Thymus (tissue), 14 donors: ENCODE data around the gene MCAT. TPM values are rescaled to one million over a fixed set of nuclear protein-coding genes. Genes with fewer than 3 reads are reported as not detected.

ENCODE experiments used
- DNase-seq, 9 donors: peaks; one replicate each; pipeline ENCODE4 v3.0.0-alpha.2; 2013; ENCODE audit warnings: low spot score in 9 of 9, low read depth in 6 of 9, missing footprints in 1 of 9
- H3K27ac ChIP-seq, 2 donors: one replicate each; pipeline ENCODE4 v1.5.1; 2013; ENCODE audit warnings: control low read depth in 1 of 2, low read depth in 1 of 2, low read length in 1 of 2, mild to moderate bottlenecking in 1 of 2, moderate library complexity in 1 of 2
- H3K27me3 ChIP-seq, 2 donors: one replicate each; pipeline ENCODE4 v1.5.1; 2013; ENCODE audit warnings: low read length in 1 of 2; ENCODE audit not compliant: control insufficient read depth in 2 of 2, insufficient read depth in 1 of 2
- H3K36me3 ChIP-seq, 2 donors: one replicate each; pipeline ENCODE4 v1.5.1; 2013; ENCODE audit warnings: low read length in 1 of 2, mild to moderate bottlenecking in 1 of 2, moderate library complexity in 1 of 2; ENCODE audit not compliant: control insufficient read depth in 2 of 2, insufficient read depth in 2 of 2
- H3K4me1 ChIP-seq, 2 donors: one replicate each; pipeline ENCODE4 v1.5.1; 2013; ENCODE audit warnings: low read length in 2 of 2; ENCODE audit not compliant: control insufficient read depth in 2 of 2, insufficient read depth in 2 of 2
- H3K4me3 ChIP-seq, 2 donors: one replicate each; pipeline ENCODE4 v1.5.1; 2013; ENCODE audit warnings: low read length in 2 of 2, control low read depth in 1 of 2, mild to moderate bottlenecking in 1 of 2
- H3K9me3 ChIP-seq, 2 donors: one replicate each; pipeline ENCODE4 v1.5.1; 2013; ENCODE audit warnings: low read length in 1 of 2, mild to moderate bottlenecking in 1 of 2; ENCODE audit not compliant: control insufficient read depth in 2 of 2, insufficient read depth in 1 of 2
- WGBS: extraction: QIAGEN DNeasy Blood & Tissue Kit; methylation state at CpG from one replicate; pipeline ENCODE4 v1.1.7; 2013; 5-methylcytosine and 5-hydroxymethylcytosine counted together
- long read RNA-seq, 10 donors: transcript quantifications; one replicate each; lab custom pipeline, GENCODE V29; 2026
- polyA plus RNA-seq: library from polyadenylated mRNA; stranded (reverse); fragments of 200-250 nt; gene quantifications from one replicate; pipeline ENCODE4 v1.2.3, GENCODE V29; 2013
- total RNA-seq: library from RNA; stranded (reverse); fragments of 120-200 nt; gene quantifications from one replicate; pipeline ENCODE4 v1.2.4, GENCODE V29; 2013
- donor health status: healthy.

The MCAT gene
- total RNA-seq: 11.7 TPM
- polyA plus RNA-seq: 12.3 TPM
- long read RNA-seq, donor 1, partial matches to known transcripts: 0 of 1 reads
- long read RNA-seq, donor 1, other reads (novel, unspliced or antisense): 0 of 1 reads
- long read RNA-seq, donor 2, transcript MCAT-201 (4 exons, 2,056 nt): major isoform, 17 of 25 reads
- long read RNA-seq, donor 2, partial matches to known transcripts: 5 of 25 reads
- long read RNA-seq, donor 2, other reads (novel, unspliced or antisense): 0 of 25 reads
- long read RNA-seq, donor 3, transcript MCAT-202 (3 exons, 1,134 nt): minor isoform, 8 of 18 reads
- long read RNA-seq, donor 3, transcript MCAT-201 (4 exons, 2,056 nt): major isoform, 10 of 18 reads
- long read RNA-seq, donor 3, partial matches to known transcripts: 0 of 18 reads
- long read RNA-seq, donor 3, other reads (novel, unspliced or antisense): 0 of 18 reads
- long read RNA-seq, donor 4, partial matches to known transcripts: 0 of 4 reads
- long read RNA-seq, donor 4, other reads (novel, unspliced or antisense): 0 of 4 reads
- long read RNA-seq, donor 5, transcript MCAT-201 (4 exons, 2,056 nt): major isoform, 6 of 11 reads
- long read RNA-seq, donor 5, transcript MCAT-202 (3 exons, 1,134 nt): minor isoform, 5 of 11 reads
- long read RNA-seq, donor 5, partial matches to known transcripts: 0 of 11 reads
- long read RNA-seq, donor 5, other reads (novel, unspliced or antisense): 0 of 11 reads
- long read RNA-seq, donor 6, partial matches to known transcripts: 0 of 8 reads
- long read RNA-seq, donor 6, other reads (novel, unspliced or antisense): 0 of 8 reads
- long read RNA-seq, donor 7, partial matches to known transcripts: 0 of 6 reads
- long read RNA-seq, donor 7, other reads (novel, unspliced or antisense): 0 of 6 reads
- long read RNA-seq, donor 8, partial matches to known transcripts: 0 of 6 reads
- long read RNA-seq, donor 8, other reads (novel, unspliced or antisense): 0 of 6 reads
- long read RNA-seq, donor 9, transcript MCAT-201 (4 exons, 2,056 nt): major isoform, 5 of 9 reads
- long read RNA-seq, donor 9, partial matches to known transcripts: 0 of 9 reads
- long read RNA-seq, donor 9, other reads (novel, unspliced or antisense): 0 of 9 reads
- long read RNA-seq, donor 10, transcript MCAT-201 (4 exons, 2,056 nt): major isoform, 5 of 7 reads
- long read RNA-seq, donor 10, partial matches to known transcripts: 0 of 7 reads
- long read RNA-seq, donor 10, other reads (novel, unspliced or antisense): 0 of 7 reads

- peak; percentile 30 to 85 (median 67) for DNase-seq
- peak within 1 kb of the TSS; percentile 72 to 90 for H3K27ac ChIP-seq
- peaks cover 0 to 3% of the 10 kb centered on the region in 2 donors for H3K9me3 ChIP-seq
- peaks cover 27 to 29% of the 10 kb centered on the region in 2 donors for H3K36me3 ChIP-seq
- H3K4me1 ChIP-seq: peaks cover 5 to 18% of the 10 kb centered on the region in 2 donors
- H3K4me3 ChIP-seq: peak within 1 kb of the TSS; percentile 61 to 97
- no peaks in the 10 kb centered on the region for H3K27me3 ChIP-seq
- under 1% methylated on average over 83 of the region's 83 CpGs for WGBS
Observed at GRCh38 chr22:43142880-43143562, at the start of gene MCAT. Gene MCAT, minus strand, starts transcription at chr22:43143398. Its CDS starts 50 bp downstream, at chr22:43143348.

DNA sequence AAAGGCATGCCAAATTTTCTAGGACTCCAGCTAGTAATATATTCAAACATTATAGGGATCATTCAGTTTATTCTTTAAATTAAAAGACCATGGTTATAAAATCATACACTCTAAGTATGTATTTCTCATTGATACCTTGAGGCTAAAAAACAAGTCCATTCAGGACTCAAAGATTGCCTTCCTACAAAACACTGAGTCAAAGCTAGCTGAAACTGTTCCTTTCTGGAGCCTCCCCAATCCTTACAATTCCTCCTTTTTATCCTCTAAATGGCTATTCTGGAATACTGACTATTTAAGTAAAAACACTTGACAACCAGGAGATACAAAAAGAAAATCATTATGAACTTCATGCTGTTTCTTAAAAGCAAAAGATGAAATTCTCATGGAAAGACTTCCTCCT, 48.6 kb upstream of the MCAT start:
- H3K27ac ChIP-seq: no peak overlapping the region
- no peaks in the 10 kb centered on the region for H3K36me3 ChIP-seq
- H3K27me3 ChIP-seq: peaks cover 0 to 2% of the 10 kb centered on the region in 2 donors
- peaks cover 0 to 3% of the 10 kb centered on the region in 2 donors for H3K4me1 ChIP-seq
- no peak for DNase-seq
- H3K9me3 ChIP-seq: peaks cover 0 to 8% of the 10 kb centered on the region in 2 donors
- no peak overlapping the region for H3K4me3 ChIP-seq

GRCh38 chr22:43188829-43189545, 45.8 kb upstream of the MCAT start:
- no peak for DNase-seq
- no peak overlapping the region for H3K4me3 ChIP-seq
- peaks cover 4 to 16% of the 10 kb centered on the region in 2 donors for H3K4me1 ChIP-seq
- no peak overlapping the region for H3K27ac ChIP-seq
- peaks cover 0 to 8% of the 10 kb centered on the region in 2 donors for H3K9me3 ChIP-seq
- H3K27me3 ChIP-seq: peaks cover 0 to 2% of the 10 kb centered on the region in 2 donors
- H3K36me3 ChIP-seq: no peaks in the 10 kb centered on the region
- WGBS: 98% methylated on average over 5 of the region's 5 CpGs

- peak overlapping the region; percentile 86 to 96 for H3K27ac ChIP-seq
- peak; percentile 88 to 99 (median 97) for DNase-seq
- H3K36me3 ChIP-seq: peaks cover 0 to 3% of the 10 kb centered on the region in 2 donors
- H3K4me1 ChIP-seq: peaks cover 4 to 16% of the 10 kb centered on the region in 2 donors
- peak overlapping the region; percentile 48 to 64 for H3K4me3 ChIP-seq
- peaks cover 0 to 2% of the 10 kb centered on the region in 2 donors for H3K27me3 ChIP-seq
- 7% methylated on average over 63 of the region's 86 CpGs for WGBS
- H3K9me3 ChIP-seq: peaks cover 0 to 8% of the 10 kb centered on the region in 2 donors
Observed at GRCh38 chr22:43187171-43188099, 44.2 kb upstream of the MCAT start.

GRCh38 chr22:43186272-43187170, 43.3 kb upstream of the MCAT start, which contains the start of gene TTLL12:
Gene TTLL12, minus strand, starts transcription at chr22:43187134. Its CDS starts 65 bp downstream, at chr22:43187069.
- H3K9me3 ChIP-seq: peaks cover 0 to 8% of the 10 kb centered on the region in 2 donors

GRCh38 chr22:43185860-43186261, 42.7 kb upstream of the MCAT start:
- Histone ChIP-seq H3K4me3 (peak overlapping the region in 1 of 2 donors; percentile 50), H3K27ac (no peak overlapping the region), H3K9me3 (peaks cover 0 to 5% of the 10 kb centered on the region in 2 donors), H3K36me3 (peaks cover 0 to 10% of the 10 kb centered on the region in 2 donors), H3K27me3 (peaks cover 0 to 2% of the 10 kb centered on the region in 2 donors), H3K4me1 (peaks cover 4 to 16% of the 10 kb centered on the region in 2 donors)
- 69% methylated on average over 12 of the region's 12 CpGs for WGBS
- DNase-seq: peak in 1 of 9 donors; percentile 8

More at GRCh38 chr22:43186272-43187170, 43.3 kb upstream of the MCAT start, which contains the start of gene TTLL12:
- WGBS: 3% methylated on average over 84 of the region's 87 CpGs
- peak in 8 of 9 donors; percentile 8 to 67 (median 30) for DNase-seq
- H3K36me3 ChIP-seq: peaks cover 0 to 5% of the 10 kb centered on the region in 2 donors
- peak within 1 kb of the TSS; percentile 86 to 96 for H3K27ac ChIP-seq
- H3K27me3 ChIP-seq: peaks cover 0 to 2% of the 10 kb centered on the region in 2 donors
- peak within 1 kb of the TSS; percentile 50 to 72 for H3K4me3 ChIP-seq
- H3K4me1 ChIP-seq: peaks cover 4 to 16% of the 10 kb centered on the region in 2 donors
